Stimulated activated CD8-positive, alpha-beta memory T cell treated with anti-CD3 and anti-CD28 coated beads, Interleukin-7, amount 100 ng/mL, for 4 hours (primary cell): ENCODE results near the gene SAP30.

Source experiments
- DNase-seq, 2 donors: peaks; one replicate each; pipeline ENCODE4 v3.0.0-alpha.2; 2020; ENCODE audit warnings: low read depth in 2 of 2

Gene SAP30

DNA sequence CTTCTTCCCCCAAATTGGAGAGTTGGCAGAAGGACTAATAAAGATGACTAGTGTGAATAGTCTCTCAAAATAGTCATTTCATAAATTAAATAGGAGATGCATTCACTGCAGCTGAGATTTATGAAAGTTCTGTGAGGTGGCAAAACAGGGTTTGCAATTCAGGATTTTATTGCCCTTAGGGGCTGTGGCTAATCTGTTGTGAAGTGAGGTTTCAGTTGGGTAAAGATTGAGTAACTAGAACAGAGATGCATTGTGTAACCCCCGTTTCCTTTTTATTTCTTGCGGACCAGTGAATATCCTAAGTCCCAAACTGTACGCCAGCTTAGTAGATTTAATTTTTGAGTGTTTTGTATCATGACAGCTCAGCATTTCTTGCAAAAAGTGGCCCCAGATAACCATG is 44.3 kb downstream of the SAP30 start:
- DNase-seq: no peak

DNA sequence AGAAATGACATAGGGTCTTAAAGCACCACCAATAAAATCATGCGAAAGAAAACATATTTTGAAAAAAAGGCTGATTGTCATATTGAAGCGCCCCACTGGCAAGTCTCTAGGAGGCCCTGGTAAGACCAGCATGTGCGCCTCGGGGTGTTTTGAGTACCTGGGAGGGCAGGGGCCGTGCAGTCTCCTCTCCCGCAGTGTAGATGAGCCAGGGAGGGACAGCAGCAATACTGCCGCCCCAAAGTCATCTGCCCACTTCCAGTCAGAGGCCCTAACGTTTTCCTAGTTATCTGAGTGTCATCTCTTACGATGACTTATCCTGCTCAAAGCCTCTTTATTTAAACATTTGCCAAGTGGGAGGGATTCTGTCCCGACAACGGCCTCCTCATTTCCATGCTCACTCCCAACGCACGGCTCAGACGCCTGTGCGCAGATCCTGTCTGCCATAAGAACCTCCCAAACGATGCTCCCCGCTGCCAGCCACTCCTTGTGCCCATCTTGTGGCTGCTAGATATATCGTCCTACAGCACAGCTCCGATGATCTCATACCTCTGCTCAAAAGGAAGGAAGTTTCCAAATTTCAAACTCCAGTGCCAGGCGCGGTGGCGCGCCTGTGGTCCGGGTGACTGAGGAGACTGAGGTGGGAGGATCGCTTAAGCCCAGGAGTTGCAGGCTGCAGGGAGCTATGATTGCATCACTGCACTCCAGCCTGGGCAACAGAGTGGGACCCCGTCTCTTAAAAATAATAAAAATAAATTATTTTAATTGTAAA is 45.3 kb downstream of the SAP30 start:
- no peak for DNase-seq

DNA sequence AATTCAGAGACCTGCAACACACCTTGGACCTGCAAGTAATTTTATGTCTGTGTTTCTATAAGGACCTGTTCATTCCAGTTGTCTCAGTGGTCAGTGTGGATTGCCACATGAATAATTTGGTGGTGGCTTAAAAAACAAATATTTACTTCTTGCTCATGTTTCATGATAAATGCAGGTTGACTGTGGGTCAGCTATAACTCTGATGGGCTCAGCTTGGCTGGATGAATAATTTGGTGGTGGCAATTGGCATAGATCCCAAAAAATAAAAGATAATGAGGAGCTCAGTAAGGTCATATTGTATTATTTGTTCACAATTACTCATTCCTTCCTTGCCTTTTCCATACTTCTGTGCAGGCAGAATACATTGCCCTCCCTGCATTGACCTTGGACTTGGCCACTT is 47.1 kb downstream of the SAP30 start:
- no peak for DNase-seq

DNA sequence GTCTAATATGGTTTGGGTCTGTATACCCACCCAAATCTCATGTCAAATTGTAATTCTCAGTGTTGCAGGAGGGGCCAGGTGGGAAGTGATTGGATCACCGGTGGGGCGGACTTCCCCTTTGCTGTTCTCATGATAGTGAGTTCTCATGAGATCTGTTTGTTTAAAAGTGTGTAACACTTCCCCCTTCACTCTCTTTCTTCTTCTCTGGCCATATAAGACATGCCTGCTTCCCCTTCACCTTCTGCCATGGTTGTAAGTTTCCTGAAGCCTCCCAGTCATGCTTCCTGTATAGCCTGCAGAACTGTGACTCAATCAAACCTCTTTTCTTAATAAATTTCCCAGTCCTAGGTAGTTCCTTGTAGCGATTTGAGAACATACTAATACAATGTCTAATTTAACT is 47.9 kb downstream of the SAP30 start:
- DNase-seq: no peak

DNA sequence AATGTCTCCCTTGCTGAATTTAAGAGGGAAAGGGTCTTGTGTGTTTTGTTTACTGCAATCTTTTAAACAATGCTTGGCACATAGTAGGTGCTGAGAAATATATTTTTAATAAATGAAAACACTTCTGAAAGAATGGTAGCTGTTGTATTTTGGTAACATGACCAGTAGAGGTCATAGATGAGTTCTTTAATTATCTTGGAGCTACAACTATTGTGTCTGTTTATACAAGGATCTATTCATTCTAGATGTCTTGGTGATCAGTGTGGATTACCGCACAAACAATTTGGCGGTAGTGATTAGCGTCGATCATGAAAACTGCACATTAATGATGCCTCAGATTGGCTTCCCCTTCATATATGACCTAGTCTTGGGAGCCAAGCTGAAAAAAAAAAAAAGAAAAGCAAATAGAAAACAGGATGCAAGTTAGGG is 49.6 kb downstream of the SAP30 start:
- DNase-seq: no peak

DNA sequence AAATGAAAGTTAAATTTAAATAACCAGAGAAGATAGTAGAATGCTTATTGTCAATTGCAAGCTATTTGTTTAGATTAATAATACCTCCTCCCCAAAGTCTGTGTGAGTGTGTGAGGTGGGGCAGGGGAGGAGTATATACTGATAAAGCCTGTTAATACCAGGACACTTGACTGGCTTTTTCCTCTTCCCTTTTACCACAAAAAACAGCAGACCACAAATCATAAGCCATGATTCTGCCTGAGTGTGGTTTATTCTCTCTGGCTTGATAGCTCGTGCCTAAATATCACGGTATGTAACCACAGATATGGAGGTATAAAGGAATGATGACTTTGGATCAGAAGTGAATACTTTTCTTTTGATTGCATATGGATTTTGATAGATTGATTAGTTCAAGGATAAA is 50.0 kb downstream of the SAP30 start:
- DNase-seq: no peak

DNA sequence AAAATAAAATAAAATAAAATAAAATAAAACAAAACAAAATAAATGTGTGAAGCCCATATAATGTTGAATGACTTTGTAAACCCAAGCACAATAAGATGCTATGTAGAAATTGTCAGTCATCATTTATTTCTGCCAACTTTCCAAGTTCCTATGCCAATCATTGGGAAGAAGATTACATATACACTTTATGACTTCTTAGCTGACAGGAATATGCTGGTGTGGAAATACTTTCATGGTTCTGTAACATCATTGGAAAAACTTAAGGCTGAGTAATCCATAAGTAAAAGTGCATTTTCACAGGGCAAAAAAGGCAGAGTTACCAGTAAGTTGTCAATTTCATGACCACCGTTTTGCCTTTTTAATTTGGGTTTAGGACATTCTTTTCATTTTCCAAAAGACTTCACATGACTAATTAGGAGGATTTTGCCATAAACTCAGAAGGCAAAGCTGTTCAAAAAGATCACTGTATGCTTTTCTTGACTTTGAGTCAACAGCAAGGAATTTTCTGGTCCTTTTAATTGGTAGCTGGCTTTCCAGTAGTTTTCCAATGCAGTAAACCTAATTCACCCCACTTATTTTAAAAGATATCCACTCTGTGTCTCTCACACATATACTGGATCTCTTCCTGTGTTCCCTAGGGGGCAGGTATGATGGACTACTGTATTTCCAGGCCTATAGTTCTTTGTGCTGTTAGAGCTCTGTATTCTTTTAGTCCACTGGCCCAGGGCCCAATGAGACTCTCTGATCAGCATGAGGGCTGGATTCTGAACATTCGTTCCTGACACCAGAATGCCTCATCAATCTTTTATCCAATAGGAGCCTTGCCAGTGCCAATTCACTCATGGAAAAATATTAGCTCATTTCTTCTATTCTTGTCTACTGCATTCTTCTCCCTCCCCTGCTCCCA is 54.4 kb downstream of the SAP30 start:
- DNase-seq: no peak

DNA sequence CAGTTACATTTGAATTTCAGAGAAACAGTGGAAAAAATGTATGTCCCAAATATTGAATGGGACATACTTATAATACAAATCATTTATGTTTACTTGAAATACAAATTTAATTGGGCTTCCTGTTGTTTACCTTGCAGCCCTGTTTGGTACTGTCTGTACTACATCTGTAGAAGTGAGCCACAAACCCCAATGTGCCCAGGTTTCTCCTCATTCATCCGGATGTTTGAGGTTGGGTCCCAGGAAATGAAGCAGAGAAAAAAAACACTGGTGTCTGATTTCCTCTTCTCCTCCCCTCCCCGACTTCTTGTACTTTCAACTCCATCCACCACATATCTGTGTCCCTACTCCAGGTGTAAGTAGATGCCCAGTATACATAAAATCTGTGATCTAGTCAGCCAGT is 55.3 kb downstream of the SAP30 start:
- DNase-seq: no peak
